GM18498 (cell line): ENCODE measurements around the gene SCARF2.
"Not testable (repeated sequence)": the region's sequence is repeated elsewhere in the genome, so short reads cannot be mapped to it uniquely, and the experiment has no call there.

ENCODE experiments used
- ATAC-seq: cut with Tn5 transposase; IDR thresholded peaks from one replicate; pipeline ENCODE4 v1.9.1; 2021; ENCODE audit warnings: mild to moderate bottlenecking, moderate library complexity; ENCODE audit not compliant: unreplicated experiment

Gene SCARF2

GRCh38 chr22:20437613-20438426, at the start of gene SCARF2:
Gene SCARF2 (minus strand): TSS chr22:20437825. CDS start chr22:20437754, 71 bp downstream.
- no peak for ATAC-seq

GRCh38 chr22:20486229-20486628, 48.6 kb upstream of the SCARF2 start:
- ATAC-seq: no peak

DNA sequence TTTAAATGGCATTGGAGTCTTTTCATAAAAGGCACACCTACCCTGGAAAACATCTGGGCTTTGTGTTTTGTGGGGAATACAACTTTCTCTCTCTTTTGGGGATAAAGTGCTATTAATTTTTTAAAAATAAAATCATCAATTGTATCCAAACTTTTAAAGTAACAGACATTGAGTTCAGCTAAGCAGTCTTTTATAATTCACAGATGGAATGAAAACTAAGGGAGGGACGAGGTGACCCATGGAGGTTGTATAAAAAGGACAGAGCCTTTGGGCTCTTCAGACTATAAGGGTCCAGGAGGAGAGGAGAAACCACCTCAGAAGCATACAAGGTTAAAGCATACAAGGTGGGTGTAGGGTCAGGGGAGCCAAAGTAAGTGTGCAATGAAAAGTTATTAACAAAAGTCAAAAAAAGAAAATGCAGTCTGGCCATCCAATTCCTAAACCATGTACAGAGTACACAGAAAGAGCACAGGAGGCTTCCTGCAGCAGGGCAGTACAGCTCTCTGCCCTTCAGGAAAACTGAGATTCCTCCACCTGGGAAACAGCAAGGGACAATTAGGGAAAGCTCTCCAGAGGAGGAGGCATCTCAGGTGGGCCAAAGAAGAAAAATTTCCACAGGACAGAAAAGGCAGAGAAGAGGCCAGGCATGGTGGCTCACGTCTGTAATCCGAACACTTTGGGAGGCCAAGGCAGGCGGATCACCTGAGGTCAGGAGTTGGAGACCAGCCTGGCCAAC, 47.5 kb upstream of the SCARF2 start:
- no peak for ATAC-seq

- no peak for ATAC-seq
Measured at GRCh38 chr22:20483771-20484170, 46.1 kb upstream of the SCARF2 start.

- not testable (repeated sequence) for ATAC-seq
Measured at GRCh38 chr22:20483143-20483506, 45.5 kb upstream of the SCARF2 start.

DNA sequence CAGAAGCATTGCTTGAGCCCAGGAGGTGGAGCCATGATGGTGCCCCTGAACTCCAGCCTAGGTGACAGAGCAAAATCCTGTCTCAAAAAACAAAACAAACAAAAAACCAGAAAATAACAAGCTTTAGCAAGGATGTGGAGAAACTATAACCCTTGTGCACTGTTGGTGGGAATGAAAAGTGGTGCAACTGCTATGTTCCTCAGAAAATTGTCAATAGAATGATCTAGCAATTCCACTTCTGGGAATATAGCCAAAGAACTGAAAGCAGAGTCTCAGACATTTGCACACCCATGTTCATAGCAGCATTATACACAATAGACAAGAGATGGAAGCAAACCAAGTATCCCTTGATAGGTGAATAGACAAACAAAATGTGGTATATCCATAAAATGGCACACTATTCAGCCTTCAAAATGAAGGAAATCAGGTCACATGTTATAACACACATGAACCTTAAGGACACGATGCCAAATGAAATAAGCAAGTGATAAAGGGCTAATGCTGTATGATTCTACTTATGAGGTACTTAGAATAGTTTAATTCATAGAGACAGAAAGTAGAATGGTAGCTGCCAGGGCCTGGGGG, 42.1 kb upstream of the SCARF2 start:
- no peak for ATAC-seq

DNA sequence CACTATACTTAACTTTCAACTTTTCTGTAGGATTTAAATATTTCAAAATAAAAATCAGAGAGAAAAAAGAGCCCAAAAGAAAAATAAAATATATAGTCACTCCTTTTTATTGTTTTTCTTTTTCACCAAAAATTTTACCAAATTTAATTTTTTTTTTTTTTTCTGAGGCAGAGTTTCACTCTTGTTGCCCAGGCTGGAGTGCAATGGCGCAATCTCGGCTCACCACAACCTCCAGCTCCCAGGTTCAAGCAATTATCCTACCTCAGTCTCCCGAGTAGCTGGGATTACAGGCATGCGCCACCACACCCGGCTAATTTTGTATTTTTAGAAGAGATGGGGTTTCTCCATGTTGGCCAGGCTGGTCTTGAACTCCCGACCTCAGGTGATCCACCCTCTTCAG, 40.4 kb upstream of the SCARF2 start:
- not testable (repeated sequence) for ATAC-seq

DNA sequence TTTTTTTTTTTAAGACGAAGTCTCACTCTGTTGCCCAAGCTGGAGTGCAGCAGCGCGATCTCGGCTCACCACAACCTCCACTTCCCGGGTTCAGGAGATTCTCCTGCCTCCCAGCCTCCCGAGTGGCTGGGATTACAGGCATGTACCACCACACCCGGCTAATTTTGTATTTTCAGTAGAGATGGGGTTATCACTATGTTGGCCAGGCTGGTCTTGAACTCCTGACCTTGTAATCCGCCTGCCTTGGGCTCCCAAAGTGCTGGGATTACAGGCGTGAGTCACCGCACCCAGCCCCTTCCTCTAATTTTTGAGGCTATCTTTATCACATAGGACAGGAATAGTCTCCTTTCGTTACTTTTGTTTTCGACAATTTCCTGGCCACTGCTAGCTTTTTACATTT, 37.9 kb upstream of the SCARF2 start:
- not testable (repeated sequence) for ATAC-seq

- no peak for ATAC-seq
Measured at GRCh38 chr22:20475115-20475436, 37.5 kb upstream of the SCARF2 start.

DNA sequence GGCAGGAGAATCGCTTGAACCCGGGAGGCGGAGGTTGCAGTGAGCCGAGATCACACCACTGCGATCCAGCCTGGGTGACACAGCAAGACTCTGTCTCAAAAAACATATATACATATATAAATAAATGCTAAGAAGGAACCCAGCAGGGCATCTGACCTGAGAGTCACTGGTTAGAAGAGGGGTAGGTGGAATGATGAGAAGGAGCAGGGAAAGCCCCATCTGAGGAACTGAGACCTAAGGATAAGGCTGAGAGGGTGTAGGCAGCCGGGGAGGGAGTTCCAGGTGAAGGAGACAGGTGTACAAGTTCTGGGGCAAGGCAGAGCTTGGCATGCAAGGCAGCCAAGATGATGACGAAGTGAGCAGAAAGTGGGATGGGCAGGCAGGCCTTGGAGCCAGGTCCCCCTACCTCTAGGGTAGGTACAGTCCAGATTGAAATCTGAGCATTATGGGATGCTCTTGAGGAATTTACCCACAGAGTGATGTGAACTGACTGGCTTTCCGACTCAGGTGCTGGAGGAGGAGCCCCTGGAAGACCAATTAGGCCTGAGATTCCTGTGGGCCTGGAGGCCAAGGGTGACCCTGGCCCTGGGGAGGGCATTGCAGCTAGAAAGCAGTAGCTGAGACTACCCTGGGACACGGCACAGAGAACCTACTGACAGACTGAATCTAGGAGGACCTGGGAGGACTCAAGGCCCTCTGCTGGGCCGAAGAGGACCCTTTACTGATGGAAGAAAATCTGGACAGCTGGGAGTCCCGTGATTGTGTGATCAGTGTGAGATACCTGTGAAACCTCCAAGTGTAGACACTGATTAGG, 35.2 kb upstream of the SCARF2 start:
- ATAC-seq: no peak

- ATAC-seq: no peak
Measured at GRCh38 chr22:20471126-20471833, 33.7 kb upstream of the SCARF2 start.

- ATAC-seq: not testable (repeated sequence)
Measured at GRCh38 chr22:20470525-20470924, 32.9 kb upstream of the SCARF2 start.

GRCh38 chr22:20469110-20469868, 31.7 kb upstream of the SCARF2 start:
- ATAC-seq: no peak

GRCh38 chr22:20466659-20467379, 29.2 kb upstream of the SCARF2 start:
- no peak for ATAC-seq

DNA sequence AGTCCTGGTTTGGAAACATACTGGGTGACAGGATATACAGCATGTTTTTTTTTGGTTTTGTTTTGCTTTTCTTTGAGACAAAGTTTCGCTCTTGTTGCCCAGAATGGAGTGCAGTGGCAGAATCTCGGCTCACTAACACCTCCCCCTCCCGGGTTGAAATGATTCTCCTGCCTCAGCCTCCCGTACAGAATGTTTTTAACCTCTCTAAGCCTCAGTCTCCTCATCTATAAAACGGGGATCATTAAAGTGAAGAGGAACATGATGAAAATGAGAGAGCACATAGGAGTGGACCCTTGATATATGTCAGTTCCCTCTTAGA, 28.1 kb upstream of the SCARF2 start:
- no peak for ATAC-seq

GRCh38 chr22:20464912-20465758, 27.5 kb upstream of the SCARF2 start:
- ATAC-seq: no peak

GRCh38 chr22:20464096-20464614, 26.5 kb upstream of the SCARF2 start:
- ATAC-seq: no peak
